ENCODE measurements around the gene SNAPC4. TPM values are rescaled to one million over a fixed set of nuclear protein-coding genes. Genes with fewer than 3 reads are reported as not detected.

SNAPC4 gene
- total and polyA plus RNA-seq, 10 donors: 4.6 to 14.5 (median 10.1) TPM

DNA sequence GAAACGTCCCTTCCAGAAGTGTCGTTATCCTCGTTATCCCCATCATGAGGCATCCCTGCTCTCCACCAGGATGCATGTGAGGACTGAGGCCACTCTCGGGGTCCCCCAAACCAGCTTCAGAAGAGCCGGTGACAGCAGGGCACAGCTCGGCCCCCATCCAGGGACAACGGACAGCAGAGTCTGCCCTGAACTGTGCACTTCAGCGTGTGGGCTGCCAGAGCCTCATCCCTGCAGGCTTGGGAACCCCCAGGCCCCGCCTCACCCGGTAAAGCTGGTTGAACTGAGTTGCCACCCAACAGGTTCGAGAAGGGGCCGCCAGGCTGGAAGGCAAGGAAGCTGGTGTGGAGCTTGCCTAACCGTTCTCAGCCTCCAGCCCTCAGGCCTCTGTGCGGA lies 25.8 kb downstream of the SNAPC4 start:
- Histone ChIP-seq H3K27ac (peak overlapping the region in 4 of 8 donors; percentile 62 to 85 (median 80)), H3K4me1 (peaks cover 0 to 58% (median 32%) of the 10 kb centered on the region in 6 donors), H3K27me3 (replicated peaks in 1 of 7) (peaks cover 0 to 18% (median 0%) of the 10 kb centered on the region in 7 donors), H3K4me3 (no peak overlapping the region), H3K9me3 (no peaks in the 10 kb centered on the region), H3K36me3 (peaks cover 0 to 45% (median 19%) of the 10 kb centered on the region in 6 donors)
- intact Hi-C loops (cut with DNase I; ENCODE audit: low total_unique reads): no loop called here
- no peak for DNase-seq
- TF ChIP-seq, protein P1, sequence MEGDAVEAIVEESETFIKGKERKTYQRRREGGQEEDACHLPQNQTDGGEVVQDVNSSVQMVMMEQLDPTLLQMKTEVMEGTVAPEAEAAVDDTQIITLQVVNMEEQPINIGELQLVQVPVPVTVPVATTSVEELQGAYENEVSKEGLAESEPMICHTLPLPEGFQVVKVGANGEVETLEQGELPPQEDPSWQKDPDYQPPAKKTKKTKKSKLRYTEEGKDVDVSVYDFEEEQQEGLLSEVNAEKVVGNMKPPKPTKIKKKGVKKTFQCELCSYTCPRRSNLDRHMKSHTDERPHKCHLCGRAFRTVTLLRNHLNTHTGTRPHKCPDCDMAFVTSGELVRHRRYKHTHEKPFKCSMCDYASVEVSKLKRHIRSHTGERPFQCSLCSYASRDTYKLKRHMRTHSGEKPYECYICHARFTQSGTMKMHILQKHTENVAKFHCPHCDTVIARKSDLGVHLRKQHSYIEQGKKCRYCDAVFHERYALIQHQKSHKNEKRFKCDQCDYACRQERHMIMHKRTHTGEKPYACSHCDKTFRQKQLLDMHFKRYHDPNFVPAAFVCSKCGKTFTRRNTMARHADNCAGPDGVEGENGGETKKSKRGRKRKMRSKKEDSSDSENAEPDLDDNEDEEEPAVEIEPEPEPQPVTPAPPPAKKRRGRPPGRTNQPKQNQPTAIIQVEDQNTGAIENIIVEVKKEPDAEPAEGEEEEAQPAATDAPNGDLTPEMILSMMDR (IDR thresholded peaks at IDR 0.05 in 8 of 11, conservative IDR thresholded peaks at IDR 0.05 in 3 of 11): no peak
- TF ChIP-seq POLR2A (IDR thresholded peaks at IDR 0.05) (no peak), POLR2AphosphoS5 (IDR thresholded peaks at IDR 0.05) (no peak)
- WGBS, 5 donors: 85 to 92% (median 88%) methylated on average over 7 to 14 of the region's 14 CpGs

- intact Hi-C loops (cut with DNase I; ENCODE audit: low total_unique reads): no loop called here
- peak; percentile 85 for DNase-seq
Observed at GRCh38 chr9:136373300-136374182, 26.4 kb downstream of the SNAPC4 start, which contains the start of gene CARD9. Gene CARD9 (minus strand): TSS chr9:136373669. CDS start chr9:136372078, 1,591 bp downstream.

GRCh38 chr9:136372561-136373299 lies 27.2 kb downstream of the SNAPC4 start:
- DNase-seq: peak; percentile 90
- 6 to 18% (median 7%) methylated on average over 7 to 21 of the region's 21 CpGs for WGBS, 5 donors
- H3K36me3 ChIP-seq: peaks cover 0 to 45% (median 8%) of the 10 kb centered on the region in 6 donors
- no peaks in the 10 kb centered on the region for H3K9me3 ChIP-seq
- H3K4me1 ChIP-seq: peaks cover 0 to 58% (median 32%) of the 10 kb centered on the region in 6 donors
- H3K27me3 ChIP-seq (replicated peaks in 1 of 7): peaks cover 0 to 18% (median 0%) of the 10 kb centered on the region in 7 donors
- H3K27ac ChIP-seq: peak overlapping the region in 7 of 8 donors; percentile 51 to 85 (median 68)
- TF ChIP-seq, protein P1 (IDR thresholded peaks at IDR 0.05 in 8 of 11, conservative IDR thresholded peaks at IDR 0.05 in 3 of 11): peak in 1 of 11 experiments; percentile 16
- TF ChIP-seq POLR2AphosphoS5 (IDR thresholded peaks at IDR 0.05) (peak; percentile 38 to 83 (median 70)), POLR2A (IDR thresholded peaks at IDR 0.05) (no peak)
- H3K4me3 ChIP-seq: peak overlapping the region; percentile 10 to 67 (median 42)
- intact Hi-C loops (cut with DNase I; ENCODE audit: low total_unique reads): no loop called here

More at GRCh38 chr9:136373300-136374182, 26.4 kb downstream of the SNAPC4 start, which contains the start of gene CARD9:
- peak within 1 kb of the TSS; percentile 10 to 67 (median 42) for H3K4me3 ChIP-seq
- 37 to 54% (median 43%) methylated on average over 6 to 27 of the region's 27 CpGs for WGBS, 5 donors
- H3K36me3 ChIP-seq: peaks cover 0 to 45% (median 13%) of the 10 kb centered on the region in 6 donors
- peaks cover 0 to 58% (median 32%) of the 10 kb centered on the region in 6 donors for H3K4me1 ChIP-seq
- no peaks in the 10 kb centered on the region for H3K9me3 ChIP-seq
- peaks cover 0 to 18% (median 0%) of the 10 kb centered on the region in 7 donors for H3K27me3 ChIP-seq (replicated peaks in 1 of 7)
- TF ChIP-seq POLR2A (IDR thresholded peaks at IDR 0.05): no peak
- TF ChIP-seq POLR2AphosphoS5 (IDR thresholded peaks at IDR 0.05): peak; percentile 30 to 73 (median 54)
- TF ChIP-seq, protein P1 (IDR thresholded peaks at IDR 0.05 in 8 of 11, conservative IDR thresholded peaks at IDR 0.05 in 3 of 11): peak in 1 of 11 experiments; percentile 13
- peak within 1 kb of the TSS in 7 of 8 donors; percentile 51 to 85 (median 68) for H3K27ac ChIP-seq
